ENCODE data around the gene PLEKHG4B.

PLEKHG4B gene

GRCh38 chr5:77170-77501 lies 14.8 kb upstream of the PLEKHG4B start:
- no peak for DNase-seq (ENCODE audit: insufficient read length)
- TF ChIP-seq POLR2A (IDR thresholded peaks at IDR 0.05; ENCODE audit: low read depth, low read length) (no peak), TAF1 (IDR thresholded peaks at IDR 0.05; ENCODE audit: borderline replicate concordance, low read depth, low read length) (no peak), POLR2AphosphoS5 (IDR thresholded peaks at IDR 0.05; ENCODE audit: low read depth, low read length) (no peak)
- no peak for FAIRE-seq

- no peak for DNase-seq (ENCODE audit: insufficient read length)
- FAIRE-seq, result no peak
- TF ChIP-seq POLR2AphosphoS5 (IDR thresholded peaks at IDR 0.05; ENCODE audit: low read depth, low read length), result no peak
- TF ChIP-seq POLR2A (IDR thresholded peaks at IDR 0.05; ENCODE audit: low read depth, low read length), result no peak
- no peak for TF ChIP-seq TAF1 (IDR thresholded peaks at IDR 0.05; ENCODE audit: borderline replicate concordance, low read depth, low read length)
Observed at GRCh38 chr5:77546-77945, 14.4 kb upstream of the PLEKHG4B start.

- FAIRE-seq (no peak), DNase-seq (ENCODE audit: insufficient read length) (peak; percentile 46)
- no peak for TF ChIP-seq POLR2A (IDR thresholded peaks at IDR 0.05; ENCODE audit: low read depth, low read length)
- no peak for TF ChIP-seq POLR2AphosphoS5 (IDR thresholded peaks at IDR 0.05; ENCODE audit: low read depth, low read length)
- TF ChIP-seq TAF1 (IDR thresholded peaks at IDR 0.05; ENCODE audit: borderline replicate concordance, low read depth, low read length), result no peak
Observed at GRCh38 chr5:77957-78804, 13.8 kb upstream of the PLEKHG4B start.

- FAIRE-seq (no peak), DNase-seq (ENCODE audit: insufficient read length) (no peak)
- no peak for TF ChIP-seq POLR2AphosphoS5 (IDR thresholded peaks at IDR 0.05; ENCODE audit: low read depth, low read length)
- TF ChIP-seq POLR2A (IDR thresholded peaks at IDR 0.05; ENCODE audit: low read depth, low read length), result no peak
- no peak for TF ChIP-seq TAF1 (IDR thresholded peaks at IDR 0.05; ENCODE audit: borderline replicate concordance, low read depth, low read length)
Observed at GRCh38 chr5:78805-79149, 13.2 kb upstream of the PLEKHG4B start.

GRCh38 chr5:79263-79662 lies 12.7 kb upstream of the PLEKHG4B start:
- DNase-seq (ENCODE audit: insufficient read length), result no peak
- no peak for FAIRE-seq
- TF ChIP-seq POLR2A (IDR thresholded peaks at IDR 0.05; ENCODE audit: low read depth, low read length), result no peak
- no peak for TF ChIP-seq POLR2AphosphoS5 (IDR thresholded peaks at IDR 0.05; ENCODE audit: low read depth, low read length)

GRCh38 chr5:79821-80220 lies 12.1 kb upstream of the PLEKHG4B start:
- DNase-seq (ENCODE audit: insufficient read length) (no peak), FAIRE-seq (no peak)
- TF ChIP-seq TAF1 (IDR thresholded peaks at IDR 0.05; ENCODE audit: borderline replicate concordance, low read depth, low read length), result no peak
- no peak for TF ChIP-seq POLR2AphosphoS5 (IDR thresholded peaks at IDR 0.05; ENCODE audit: low read depth, low read length)
- TF ChIP-seq POLR2A (IDR thresholded peaks at IDR 0.05; ENCODE audit: low read depth, low read length), result no peak

- FAIRE-seq, result no peak
- no peak for DNase-seq (ENCODE audit: insufficient read length)
Observed at GRCh38 chr5:81391-82021, 10.5 kb upstream of the PLEKHG4B start.

GRCh38 chr5:82097-82496 lies 9.9 kb upstream of the PLEKHG4B start:
- TF ChIP-seq POLR2AphosphoS5 (IDR thresholded peaks at IDR 0.05; ENCODE audit: low read depth, low read length) (no peak), TAF1 (IDR thresholded peaks at IDR 0.05; ENCODE audit: borderline replicate concordance, low read depth, low read length) (no peak), POLR2A (IDR thresholded peaks at IDR 0.05; ENCODE audit: low read depth, low read length) (no peak)
- DNase-seq (ENCODE audit: insufficient read length) (no peak), FAIRE-seq (no peak)

More at GRCh38 chr5:81391-82021, 10.5 kb upstream of the PLEKHG4B start:
- no peak for TF ChIP-seq POLR2A (IDR thresholded peaks at IDR 0.05; ENCODE audit: low read depth, low read length)

GRCh38 chr5:82570-82969 lies 9.4 kb upstream of the PLEKHG4B start:
- DNase-seq (ENCODE audit: insufficient read length) (no peak), FAIRE-seq (no peak)
- TF ChIP-seq POLR2AphosphoS5 (IDR thresholded peaks at IDR 0.05; ENCODE audit: low read depth, low read length), result no peak
- no peak for TF ChIP-seq TAF1 (IDR thresholded peaks at IDR 0.05; ENCODE audit: borderline replicate concordance, low read depth, low read length)
- TF ChIP-seq POLR2A (IDR thresholded peaks at IDR 0.05; ENCODE audit: low read depth, low read length), result no peak

GRCh38 chr5:83029-83428 lies 8.9 kb upstream of the PLEKHG4B start:
- no peak for DNase-seq (ENCODE audit: insufficient read length)
- no peak for FAIRE-seq
- TF ChIP-seq POLR2AphosphoS5 (IDR thresholded peaks at IDR 0.05; ENCODE audit: low read depth, low read length) (no peak), TAF1 (IDR thresholded peaks at IDR 0.05; ENCODE audit: borderline replicate concordance, low read depth, low read length) (no peak), POLR2A (IDR thresholded peaks at IDR 0.05; ENCODE audit: low read depth, low read length) (no peak)

- no peak for TF ChIP-seq POLR2A (IDR thresholded peaks at IDR 0.05; ENCODE audit: low read depth, low read length)
- no peak for TF ChIP-seq POLR2AphosphoS5 (IDR thresholded peaks at IDR 0.05; ENCODE audit: low read depth, low read length)
- TF ChIP-seq TAF1 (IDR thresholded peaks at IDR 0.05; ENCODE audit: borderline replicate concordance, low read depth, low read length), result no peak
- no peak for FAIRE-seq
- no peak for DNase-seq (ENCODE audit: insufficient read length)
Observed at GRCh38 chr5:85334-85995, 6.5 kb upstream of the PLEKHG4B start.
